Keratinocyte (primary cell): ENCODE data around the gene PNMT. TPM values are rescaled to one million over a fixed set of nuclear protein-coding genes. Genes with fewer than 3 reads are reported as not detected.
A peak's percentile ranks its signal among the peaks of the same experiment; 100 is the strongest.

Experiments used
- DNase-seq: peaks from one replicate; pipeline ENCODE4 v3.0.0-alpha.2; 2011; ENCODE audit warnings: low read depth, missing footprints, low spot score
- FAIRE-seq: peaks from 2 replicates; lab custom pipeline; 2011; peaks lifted over from hg19 to GRCh38; lab: Jason Lieb, UNC
- H2AFZ ChIP-seq: 2 replicates; pipeline ENCODE4 v1.6.0; 2012; ENCODE audit warnings: low read length, control low read depth, inconsistent platforms; ENCODE audit not compliant: control insufficient read depth
- H3K27ac ChIP-seq: 2 replicates; pipeline ENCODE4 v1.5.1; 2011; ENCODE audit warnings: low read length; ENCODE audit not compliant: control insufficient read depth, insufficient read depth
- H3K27me3 ChIP-seq: 3 replicates; pipeline ENCODE4 v1.6.0; 2011; ENCODE audit warnings: low read length; ENCODE audit not compliant: control insufficient read depth, insufficient read depth; ENCODE audit errors: extremely low read depth
- H3K36me3 ChIP-seq, 2 experiments: 2 replicates in 1 of 2; 3 replicates in 1 of 2; pipeline ENCODE4 v1.5.1; 2011; ENCODE audit warnings: low read length in 2 of 2, mild to moderate bottlenecking in 1 of 2; ENCODE audit not compliant: control insufficient read depth in 2 of 2, insufficient read depth in 2 of 2; ENCODE audit errors: extremely low read depth in 1 of 2
- H3K4me1 ChIP-seq: 3 replicates; pipeline ENCODE4 v1.5.1; 2011; ENCODE audit warnings: low read length; ENCODE audit not compliant: control insufficient read depth, insufficient read depth; ENCODE audit errors: extremely low read depth
- H3K4me2 ChIP-seq: 3 replicates; pipeline ENCODE4 v1.6.0; 2011; ENCODE audit warnings: low read depth, low read length; ENCODE audit not compliant: control insufficient read depth, insufficient read depth; ENCODE audit errors: extremely low read depth
- H3K4me3 ChIP-seq, 3 experiments: fragments of 200-600 bp in 1 of 3; sonication (generic) in 1 of 3; 2 replicates in 2 of 3; 3 replicates in 1 of 3; pipeline ENCODE4 v1.5.1; 2011 to 2016; ENCODE audit warnings: low read length in 3 of 3, mild to moderate bottlenecking in 3 of 3, control low read depth in 2 of 3, inconsistent platforms in 1 of 3, low read depth in 1 of 3, mixed read lengths in 1 of 3, mixed run types in 1 of 3, moderate library complexity in 1 of 3; ENCODE audit not compliant: control insufficient read depth in 2 of 3, insufficient read depth in 2 of 3; ENCODE audit errors: extremely low read depth in 1 of 3
- H3K79me2 ChIP-seq: 2 replicates; pipeline ENCODE4 v1.6.0; 2012; ENCODE audit warnings: low read length; ENCODE audit not compliant: control insufficient read depth, insufficient read depth
- H3K9ac ChIP-seq: 3 replicates; pipeline ENCODE4 v1.6.0; 2011; ENCODE audit warnings: low read length; ENCODE audit not compliant: control insufficient read depth, insufficient read depth; ENCODE audit errors: extremely low read depth
- H3K9me1 ChIP-seq: 3 replicates; pipeline ENCODE4 v1.6.0; 2011; ENCODE audit warnings: low read length; ENCODE audit not compliant: control insufficient read depth, insufficient read depth; ENCODE audit errors: extremely low read depth
- H3K9me3 ChIP-seq: 2 replicates; pipeline ENCODE4 v1.5.1; 2012; ENCODE audit warnings: low read depth, low read length; ENCODE audit not compliant: control insufficient read depth
- H4K20me1 ChIP-seq: 3 replicates; pipeline ENCODE4 v1.6.0; 2011; ENCODE audit warnings: low read length; ENCODE audit not compliant: control insufficient read depth, insufficient read depth; ENCODE audit errors: extremely low read depth
- EZH2 ChIP-seq: IDR thresholded peaks from one replicate; pipeline ENCODE4 v1.6.1; 2012; ENCODE audit warnings: inconsistent platforms, mild to moderate bottlenecking, low read length, moderate library complexity
- dilution Hi-C: fragments of 300-500 bp; cut with MboI; formaldehyde crosslinking; loops from one replicate; pipeline ENCODE4 v1.7.0; 2020; ENCODE audit warnings: low sequenced_read_pairs; ENCODE audit not compliant: extremely low pct_ligation_motif_present
- polyA plus RNA-seq, 5 experiments: library from polyadenylated mRNA; depleted of rRNA in 3 of 5; stranded (reverse) in 3 of 5; stranded (forward) in 1 of 5; unstranded in 1 of 5; fragments of >200 nt; gene quantifications; 1 replicate in 1 of 5; 2 replicates in 3 of 5; 3 replicates in 1 of 5; pipeline versions ENCODE4 v1.2.1 to v1.2.3, GENCODE V29; 2011 to 2012; ENCODE audit warnings: missing spikeins in 2 of 5, low read depth in 1 of 5, low replicate concordance in 1 of 5
- TF ChIP-seq, protein P1 (sequence below), 3 experiments: IDR thresholded peaks in 1 of 3; conservative IDR thresholded peaks in 1 of 3; optimal IDR thresholded peaks in 1 of 3; 2 replicates in 2 of 3; 3 replicates in 1 of 3; pipeline versions ENCODE3 to v1.5.1; 2011; ENCODE audit warnings: low read length in 3 of 3, mild to moderate bottlenecking in 3 of 3, moderate library complexity in 2 of 3, control low read depth in 1 of 3, inconsistent platforms in 1 of 3; ENCODE audit not compliant: insufficient read depth in 2 of 3; ENCODE audit errors: extremely low read depth in 1 of 3

The PNMT gene
- polyA plus RNA-seq, 1 donor (not counting 4 experiments of a cell fraction or from before 2014, with no cell fraction given), result not detected

DNA sequence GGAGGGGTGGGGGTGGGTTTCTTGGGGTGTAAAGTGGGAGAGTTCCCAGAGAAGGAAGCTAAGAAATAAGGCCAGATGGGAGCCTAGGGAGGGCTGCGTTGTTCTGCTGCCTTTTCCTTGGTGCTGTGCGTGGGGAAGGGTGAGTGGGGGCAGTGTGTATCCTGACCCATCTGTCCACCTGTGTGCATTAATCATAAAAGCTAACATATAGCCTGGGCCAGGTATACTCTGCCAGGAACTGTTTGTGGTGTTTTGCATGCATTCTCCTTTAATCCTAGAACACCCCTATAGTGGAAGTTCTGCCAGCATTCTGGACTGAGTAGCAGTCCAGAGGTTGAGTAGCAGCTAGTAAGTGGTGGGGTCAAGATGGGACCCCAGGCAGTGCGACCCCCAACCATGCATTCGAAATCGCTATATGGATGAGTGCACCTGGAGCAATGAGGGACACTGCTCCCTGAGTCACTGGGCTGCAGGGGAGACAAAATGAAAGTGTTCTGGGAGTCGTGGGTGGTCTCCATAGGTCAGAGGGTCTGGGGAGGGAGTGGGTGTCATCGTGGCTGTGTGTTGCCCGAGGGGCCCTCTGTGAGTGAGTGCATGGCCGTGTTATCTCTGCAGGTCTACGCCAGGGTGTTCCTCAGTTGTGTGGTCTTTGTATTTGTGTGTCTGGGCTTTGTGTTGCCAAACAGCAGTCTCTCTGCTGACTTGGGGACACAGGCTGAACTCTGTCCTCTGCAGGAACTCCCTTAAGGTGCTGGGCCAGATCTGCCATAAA lies 32.9 kb downstream of the PNMT start:
- Histone ChIP-seq H3K9ac (no peak overlapping the region), H3K4me1 (peaks cover 31% of the 10 kb centered on the region), H3K4me2 (peak overlapping the region; percentile 80), H3K4me3 (peak overlapping the region; percentile 79 to 90 (median 87)), H3K27ac (no peak overlapping the region), H3K79me2 (peaks cover 22% of the 10 kb centered on the region), H3K9me3 (no peaks in the 10 kb centered on the region), H3K36me3 (no peaks in the 10 kb centered on the region), H3K27me3 (no peaks in the 10 kb centered on the region), H2AFZ (no peak overlapping the region), H3K9me1 (peaks cover 4% of the 10 kb centered on the region), H4K20me1 (no peaks in the 10 kb centered on the region)
- TF ChIP-seq EZH2, result no peak
- TF ChIP-seq, protein P1, sequence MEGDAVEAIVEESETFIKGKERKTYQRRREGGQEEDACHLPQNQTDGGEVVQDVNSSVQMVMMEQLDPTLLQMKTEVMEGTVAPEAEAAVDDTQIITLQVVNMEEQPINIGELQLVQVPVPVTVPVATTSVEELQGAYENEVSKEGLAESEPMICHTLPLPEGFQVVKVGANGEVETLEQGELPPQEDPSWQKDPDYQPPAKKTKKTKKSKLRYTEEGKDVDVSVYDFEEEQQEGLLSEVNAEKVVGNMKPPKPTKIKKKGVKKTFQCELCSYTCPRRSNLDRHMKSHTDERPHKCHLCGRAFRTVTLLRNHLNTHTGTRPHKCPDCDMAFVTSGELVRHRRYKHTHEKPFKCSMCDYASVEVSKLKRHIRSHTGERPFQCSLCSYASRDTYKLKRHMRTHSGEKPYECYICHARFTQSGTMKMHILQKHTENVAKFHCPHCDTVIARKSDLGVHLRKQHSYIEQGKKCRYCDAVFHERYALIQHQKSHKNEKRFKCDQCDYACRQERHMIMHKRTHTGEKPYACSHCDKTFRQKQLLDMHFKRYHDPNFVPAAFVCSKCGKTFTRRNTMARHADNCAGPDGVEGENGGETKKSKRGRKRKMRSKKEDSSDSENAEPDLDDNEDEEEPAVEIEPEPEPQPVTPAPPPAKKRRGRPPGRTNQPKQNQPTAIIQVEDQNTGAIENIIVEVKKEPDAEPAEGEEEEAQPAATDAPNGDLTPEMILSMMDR (optimal IDR thresholded peaks at IDR 0.05 in 1 of 3, IDR thresholded peaks at IDR 0.05 in 1 of 3, conservative IDR thresholded peaks at IDR 0.05 in 1 of 3; ENCODE audit: extremely low read depth in 1 of 3, insufficient read depth in 2 of 3, low read length in 3 of 3), result no peak
- dilution Hi-C loops, result no loop called here
- DNase-seq, result no peak
- peak; percentile 17 for FAIRE-seq

DNA sequence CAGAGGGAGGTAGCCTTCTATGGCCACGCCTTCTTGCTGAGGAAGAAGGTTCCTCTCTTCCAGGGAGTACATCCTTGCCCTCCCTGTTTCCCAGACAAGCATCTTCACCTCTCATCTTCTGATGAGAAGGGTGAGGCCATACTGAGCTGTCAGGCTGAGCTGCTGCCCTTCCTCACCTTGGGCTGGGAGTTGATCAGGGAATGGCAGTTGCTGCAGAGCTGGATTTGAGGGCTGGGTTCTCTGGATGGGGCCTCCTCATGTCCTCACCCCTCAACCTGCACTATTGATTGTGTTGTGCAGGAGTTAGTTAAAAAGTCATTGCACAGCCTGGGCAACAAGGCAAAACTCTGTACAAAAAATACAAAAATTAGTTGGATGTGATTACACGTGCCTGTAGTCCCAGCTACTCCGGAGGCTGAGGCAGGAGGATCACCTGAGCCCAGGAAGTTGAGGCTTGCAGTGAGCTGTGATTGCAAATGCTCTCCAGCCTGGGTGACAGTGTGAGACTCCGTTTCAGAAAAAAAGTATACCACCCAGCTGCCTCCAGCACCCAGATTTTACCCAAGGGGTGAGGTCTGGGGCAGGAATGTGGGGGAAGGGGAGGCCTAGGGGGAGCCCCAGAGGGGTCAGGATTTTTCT lies 33.6 kb downstream of the PNMT start:
- dilution Hi-C loops, result no loop called here
- peak; percentile 64 for FAIRE-seq
- H3K4me2 ChIP-seq, result peak overlapping the region; percentile 80
- no peaks in the 10 kb centered on the region for H3K9me3 ChIP-seq
- H3K4me1 ChIP-seq, result peaks cover 38% of the 10 kb centered on the region
- no peak overlapping the region for H2AFZ ChIP-seq
- peaks cover 4% of the 10 kb centered on the region for H3K9me1 ChIP-seq
- peaks cover 22% of the 10 kb centered on the region for H3K79me2 ChIP-seq
- TF ChIP-seq, protein P1 (optimal IDR thresholded peaks at IDR 0.05 in 1 of 3, IDR thresholded peaks at IDR 0.05 in 1 of 3, conservative IDR thresholded peaks at IDR 0.05 in 1 of 3; ENCODE audit: extremely low read depth in 1 of 3, insufficient read depth in 2 of 3, low read length in 3 of 3), result no peak
- no peak for TF ChIP-seq EZH2
- no peak overlapping the region for H3K27ac ChIP-seq
- no peaks in the 10 kb centered on the region for H4K20me1 ChIP-seq
- no peaks in the 10 kb centered on the region for H3K27me3 ChIP-seq
- no peak for DNase-seq
- no peaks in the 10 kb centered on the region for H3K36me3 ChIP-seq
- H3K4me3 ChIP-seq, result no peak overlapping the region
- H3K9ac ChIP-seq, result no peak overlapping the region
